Endodermal cell (in vitro differentiated cells): ENCODE data around the gene CDK9. TPM values are rescaled to one million over a fixed set of nuclear protein-coding genes. Genes with fewer than 3 reads are reported as not detected.

ENCODE experiments used
- DNase-seq: peaks from one replicate; pipeline ENCODE4 v3.0.0-alpha.2; 2017
- H3K27ac ChIP-seq: 2 replicates; pipeline ENCODE4 v1.5.1; 2013; ENCODE audit warnings: mild to moderate bottlenecking, low read depth, low read length, moderate library complexity
- H3K27me3 ChIP-seq: 2 replicates; pipeline ENCODE4 v1.6.1; 2013; ENCODE audit warnings: mild to moderate bottlenecking, low read length, moderate library complexity; ENCODE audit not compliant: insufficient read depth, control insufficient read depth, poor library complexity, severe bottlenecking
- H3K36me3 ChIP-seq: 2 replicates; pipeline ENCODE4 v1.7.0; 2013; ENCODE audit warnings: mild to moderate bottlenecking, low read length, moderate library complexity; ENCODE audit not compliant: control insufficient read depth, insufficient read depth
- H3K4me1 ChIP-seq: one replicate; pipeline ENCODE4 v1.7.0; 2013; ENCODE audit warnings: low read length; ENCODE audit not compliant: control insufficient read depth, insufficient read depth
- H3K4me3 ChIP-seq: 2 replicates; pipeline ENCODE4 v1.5.1; 2013; ENCODE audit warnings: mild to moderate bottlenecking, low read length, moderate library complexity
- H3K9ac ChIP-seq: 2 replicates; pipeline ENCODE4 v1.6.1; 2013; ENCODE audit warnings: mild to moderate bottlenecking, low read length, moderate library complexity; ENCODE audit not compliant: poor library complexity, severe bottlenecking; ENCODE audit errors: extremely low read depth
- H3K9me3 ChIP-seq: 2 replicates; pipeline ENCODE4 v1.6.1; 2013; ENCODE audit warnings: mild to moderate bottlenecking, low read length, moderate library complexity; ENCODE audit not compliant: control insufficient read depth
- H3K27ac Mint-ChIP-seq: 2 replicates; pipeline ENCODE4 v1.8.0; 2020; ENCODE audit warnings: mixed read lengths
- H3K27me3 Mint-ChIP-seq: 2 replicates; pipeline ENCODE4 v1.8.0; 2021; ENCODE audit warnings: mild to moderate bottlenecking, mixed read lengths; ENCODE audit not compliant: insufficient read depth
- H3K36me3 Mint-ChIP-seq: 2 replicates; pipeline ENCODE4 v1.8.0; 2020; ENCODE audit warnings: low read depth, mixed read lengths
- H3K4me1 Mint-ChIP-seq: 2 replicates; pipeline ENCODE4 v1.8.0; 2020; ENCODE audit warnings: mixed read lengths
- H3K4me3 Mint-ChIP-seq: 2 replicates; pipeline ENCODE4 v1.8.0; 2020; ENCODE audit warnings: mild to moderate bottlenecking, moderate library complexity, mixed read lengths
- H3K9me3 Mint-ChIP-seq: 2 replicates; pipeline ENCODE4 v1.8.0; 2020; ENCODE audit warnings: mild to moderate bottlenecking, mixed read lengths
- WGBS, 2 experiments: methylation state at CpG; one replicate each; pipeline versions ENCODE4 v1.1.5 to v1.1.7; 2013; ENCODE audit warnings: missing lambda C conversion rate in 2 of 2, mixed read lengths in 1 of 2; ENCODE audit not compliant: insufficient coverage in 1 of 2, insufficient read length in 1 of 2; 5-methylcytosine and 5-hydroxymethylcytosine counted together
- total RNA-seq, 2 donors: library from RNA; stranded (reverse); fragmentation: NEBNext Ultra II Directional in 1 of 2; extraction: Animal tissue kit (Norgen Biotek cat#: 25700) in 1 of 2; gene quantifications; 2 replicates in 1 of 2; 3 replicates in 1 of 2; pipeline ENCODE4 v1.2.1, GENCODE V29; 2021
- TF ChIP-seq, protein P1 (sequence below): fragments of 200-600 bp; sonication (generic); conservative IDR thresholded peaks from 2 replicates; pipeline ENCODE4 v1.5.0; 2021; ENCODE audit warnings: antibody characterized with exemption, mild to moderate bottlenecking

Gene CDK9
- total RNA-seq, 2 donors from 2014 or later, result 97.1 to 101 TPM

DNA sequence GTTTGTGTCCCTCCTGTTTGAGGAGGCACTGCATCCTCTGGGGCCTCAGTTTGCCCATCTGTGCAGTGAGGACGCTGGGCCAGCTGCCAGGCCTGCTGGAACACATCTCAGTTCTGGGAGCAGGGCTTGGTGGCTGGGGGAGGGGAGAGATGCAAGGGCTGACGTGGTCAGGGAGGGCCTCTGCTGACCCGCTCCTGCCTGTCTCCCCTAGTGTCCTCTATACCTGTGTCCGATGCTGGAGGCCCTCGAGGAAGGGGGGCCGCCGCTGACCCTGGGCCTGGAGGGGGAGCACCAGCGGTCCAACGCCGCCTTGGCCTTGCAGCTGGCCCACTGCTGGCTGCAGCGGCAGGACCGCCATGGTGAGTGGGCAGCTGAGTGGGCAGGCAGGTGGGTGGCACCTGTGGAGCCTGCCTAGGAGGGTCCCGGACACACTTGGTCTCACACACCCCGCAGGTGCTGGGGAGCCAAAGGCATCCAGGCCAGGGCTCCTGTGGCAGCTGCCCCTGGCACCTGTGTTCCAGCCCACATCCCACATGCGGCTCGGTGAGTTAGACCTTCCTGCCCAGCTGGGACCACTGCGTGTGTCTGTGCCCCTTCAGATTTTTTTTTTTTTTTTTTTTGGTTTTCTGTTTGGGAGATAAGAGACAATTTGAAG lies 22.6 kb downstream of the CDK9 start:
- 90 to 92% methylated on average over 4 to 17 of the region's 17 CpGs for WGBS, 2 experiments
- Histone ChIP-seq H3K27ac (no peak overlapping the region), H3K36me3 (peaks cover 48% of the 10 kb centered on the region), H3K4me1 (peaks cover 16% of the 10 kb centered on the region), H3K4me3 (no peak overlapping the region), H3K9ac (no peak overlapping the region), H3K9me3 (no peaks in the 10 kb centered on the region), H3K27me3 (no peaks in the 10 kb centered on the region)
- TF ChIP-seq, protein P1, sequence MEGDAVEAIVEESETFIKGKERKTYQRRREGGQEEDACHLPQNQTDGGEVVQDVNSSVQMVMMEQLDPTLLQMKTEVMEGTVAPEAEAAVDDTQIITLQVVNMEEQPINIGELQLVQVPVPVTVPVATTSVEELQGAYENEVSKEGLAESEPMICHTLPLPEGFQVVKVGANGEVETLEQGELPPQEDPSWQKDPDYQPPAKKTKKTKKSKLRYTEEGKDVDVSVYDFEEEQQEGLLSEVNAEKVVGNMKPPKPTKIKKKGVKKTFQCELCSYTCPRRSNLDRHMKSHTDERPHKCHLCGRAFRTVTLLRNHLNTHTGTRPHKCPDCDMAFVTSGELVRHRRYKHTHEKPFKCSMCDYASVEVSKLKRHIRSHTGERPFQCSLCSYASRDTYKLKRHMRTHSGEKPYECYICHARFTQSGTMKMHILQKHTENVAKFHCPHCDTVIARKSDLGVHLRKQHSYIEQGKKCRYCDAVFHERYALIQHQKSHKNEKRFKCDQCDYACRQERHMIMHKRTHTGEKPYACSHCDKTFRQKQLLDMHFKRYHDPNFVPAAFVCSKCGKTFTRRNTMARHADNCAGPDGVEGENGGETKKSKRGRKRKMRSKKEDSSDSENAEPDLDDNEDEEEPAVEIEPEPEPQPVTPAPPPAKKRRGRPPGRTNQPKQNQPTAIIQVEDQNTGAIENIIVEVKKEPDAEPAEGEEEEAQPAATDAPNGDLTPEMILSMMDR, result no peak
- peaks cover 6% of the 10 kb centered on the region for H3K4me1 Mint-ChIP-seq
- no peaks in the 10 kb centered on the region for H3K27me3 Mint-ChIP-seq
- H3K4me3 Mint-ChIP-seq, result no peak overlapping the region
- DNase-seq, result no peak
- no peaks in the 10 kb centered on the region for H3K9me3 Mint-ChIP-seq
- peaks cover 30% of the 10 kb centered on the region for H3K36me3 Mint-ChIP-seq
- no peak overlapping the region for H3K27ac Mint-ChIP-seq

DNA sequence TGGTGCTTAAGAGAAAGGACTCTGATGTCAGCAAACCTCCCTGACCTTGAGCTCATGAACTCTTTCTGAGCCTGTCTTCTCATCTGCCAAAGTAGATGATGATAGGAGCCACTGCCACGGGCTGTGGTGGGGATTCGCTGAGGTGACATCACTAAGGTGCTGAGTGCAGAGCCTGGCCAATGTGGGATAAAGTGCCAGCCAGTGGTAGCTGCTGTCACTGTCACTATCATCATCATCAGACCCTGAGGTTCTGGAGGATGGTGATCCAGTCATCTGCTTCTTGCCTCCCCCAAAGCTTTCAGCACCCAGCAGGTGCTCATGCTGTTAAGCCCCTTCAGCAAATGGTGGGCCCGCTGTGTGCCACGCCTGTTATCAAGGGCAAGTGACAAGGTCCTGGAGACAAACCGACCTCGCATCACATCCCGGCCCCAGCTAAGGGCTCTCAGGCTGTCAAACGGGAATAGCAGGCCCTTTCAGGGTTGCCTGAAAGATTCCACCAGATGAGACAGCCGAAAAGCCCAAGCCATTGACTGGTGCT lies 23.2 kb downstream of the CDK9 start:
- TF ChIP-seq, protein P1, result no peak
- Histone ChIP-seq H3K9me3 (no peaks in the 10 kb centered on the region), H3K9ac (no peak overlapping the region), H3K4me3 (no peak overlapping the region), H3K27ac (no peak overlapping the region), H3K4me1 (peaks cover 12% of the 10 kb centered on the region), H3K36me3 (peaks cover 48% of the 10 kb centered on the region), H3K27me3 (no peaks in the 10 kb centered on the region)
- peaks cover 6% of the 10 kb centered on the region for H3K4me1 Mint-ChIP-seq
- peak overlapping the region; percentile 15 for H3K4me3 Mint-ChIP-seq
- no peaks in the 10 kb centered on the region for H3K27me3 Mint-ChIP-seq
- H3K36me3 Mint-ChIP-seq, result peaks cover 36% of the 10 kb centered on the region
- no peak for DNase-seq
- no peak overlapping the region for H3K27ac Mint-ChIP-seq
- 86 to 90% methylated on average over 9 of the region's 9 CpGs for WGBS, 2 experiments
- no peaks in the 10 kb centered on the region for H3K9me3 Mint-ChIP-seq

GRCh38 chr9:127809540-127810377 lies 23.9 kb downstream of the CDK9 start:
- DNase-seq, result peak; percentile 94
- Mint-ChIP-seq H3K9me3 (no peaks in the 10 kb centered on the region), H3K27me3 (no peaks in the 10 kb centered on the region), H3K4me3 (peak overlapping the region; percentile 15), H3K4me1 (peaks cover 6% of the 10 kb centered on the region), H3K27ac (no peak overlapping the region), H3K36me3 (peaks cover 39% of the 10 kb centered on the region)
- H3K9ac ChIP-seq, result no peak overlapping the region
- H3K27me3 ChIP-seq, result no peaks in the 10 kb centered on the region
- TF ChIP-seq, protein P1, result peak; percentile 16
- no peak overlapping the region for H3K4me3 ChIP-seq
- peaks cover 48% of the 10 kb centered on the region for H3K36me3 ChIP-seq
- H3K27ac ChIP-seq, result no peak overlapping the region
- no peaks in the 10 kb centered on the region for H3K9me3 ChIP-seq
- WGBS, 2 experiments, result 29 to 57% methylated on average over 10 to 43 of the region's 57 CpGs
- H3K4me1 ChIP-seq, result peaks cover 8% of the 10 kb centered on the region
